Activated naive CD8-positive, alpha-beta T cell treated with anti-CD3 and anti-CD28 coated beads, Interleukin-2, amount 10 ng/mL, durations not matched to agents 7 days and 5 days (primary cell): Measurements from ENCODE around the gene DAGLA. TPM values are rescaled to one million over a fixed set of nuclear protein-coding genes. Genes with fewer than 3 reads are reported as not detected.

ENCODE experiments used
- ATAC-seq: fragments of 150-1000 bp; cut with Tn5 transposase; one replicate; pipeline ENCODE4 v1.10.0; 2021; ENCODE audit warnings: low read depth, moderate library complexity
- POLR2A ChIA-PET: fragments of 350-600 bp; sonication (Branson Sonifier 250); formaldehyde crosslinking; loops from one replicate; lab custom pipeline; 2021; ENCODE audit warnings: antibody characterized with exemption; lab: Charles Lee
- DNase-seq: peaks from one replicate; pipeline ENCODE4 v3.0.0; 2021
- H3K27ac Mint-ChIP-seq: one replicate; pipeline ENCODE4 v1.8.0; 2022; ENCODE audit warnings: mild to moderate bottlenecking, mixed read lengths
- H3K27me3 Mint-ChIP-seq: one replicate; pipeline ENCODE4 v1.8.0; 2022; ENCODE audit warnings: mild to moderate bottlenecking, moderate library complexity, mixed read lengths
- H3K36me3 Mint-ChIP-seq: one replicate; pipeline ENCODE4 v1.8.0; 2021; ENCODE audit warnings: mild to moderate bottlenecking, mixed read lengths
- H3K4me1 Mint-ChIP-seq: one replicate; pipeline ENCODE4 v1.8.0; 2021; ENCODE audit warnings: mixed read lengths
- H3K4me3 Mint-ChIP-seq: one replicate; pipeline ENCODE4 v1.8.0; 2022; ENCODE audit warnings: mild to moderate bottlenecking, moderate library complexity, mixed read lengths
- H3K9me3 Mint-ChIP-seq: one replicate; pipeline ENCODE4 v1.8.0; 2021; ENCODE audit warnings: mixed read lengths
- total RNA-seq, 2 experiments: library from RNA; stranded (reverse); gene quantifications; one replicate each; pipeline ENCODE4 v1.2.3, GENCODE V29; 2021

Gene DAGLA
- total RNA-seq, 2 experiments from 2014 or later, result 0.08 to 0.14 TPM

GRCh38 chr11:61725781-61726231 lies 45.6 kb downstream of the DAGLA start:
- POLR2A ChIA-PET, result no interaction called here
- Mint-ChIP-seq H3K36me3 (no peaks in the 10 kb centered on the region), H3K27me3 (no peaks in the 10 kb centered on the region), H3K9me3 (no peaks in the 10 kb centered on the region), H3K4me1 (no peaks in the 10 kb centered on the region), H3K27ac (no peak overlapping the region), H3K4me3 (no peak overlapping the region)
- DNase-seq (no peak), ATAC-seq (no peak)

- H3K27ac Mint-ChIP-seq, result no peak overlapping the region
- H3K9me3 Mint-ChIP-seq, result no peaks in the 10 kb centered on the region
- no peak for ATAC-seq
- H3K4me1 Mint-ChIP-seq, result no peaks in the 10 kb centered on the region
- H3K36me3 Mint-ChIP-seq, result no peaks in the 10 kb centered on the region
- H3K27me3 Mint-ChIP-seq, result no peaks in the 10 kb centered on the region
- no peak for DNase-seq
- no peak overlapping the region for H3K4me3 Mint-ChIP-seq
- POLR2A ChIA-PET, result no interaction called here
Observed at GRCh38 chr11:61726775-61727174, 46.6 kb downstream of the DAGLA start.

- no peaks in the 10 kb centered on the region for H3K9me3 Mint-ChIP-seq
- no peaks in the 10 kb centered on the region for H3K36me3 Mint-ChIP-seq
- H3K4me3 Mint-ChIP-seq, result no peak overlapping the region
- no peak overlapping the region for H3K27ac Mint-ChIP-seq
- no peaks in the 10 kb centered on the region for H3K27me3 Mint-ChIP-seq
- H3K4me1 Mint-ChIP-seq, result no peaks in the 10 kb centered on the region
- ATAC-seq (no peak), DNase-seq (no peak)
- POLR2A ChIA-PET, result no interaction called here
Observed at GRCh38 chr11:61727401-61727811, 47.2 kb downstream of the DAGLA start.

GRCh38 chr11:61728066-61728939 lies 48.1 kb downstream of the DAGLA start:
- DNase-seq (no peak), ATAC-seq (no peak)
- no peak overlapping the region for H3K4me3 Mint-ChIP-seq
- no peak overlapping the region for H3K27ac Mint-ChIP-seq
- H3K9me3 Mint-ChIP-seq, result no peaks in the 10 kb centered on the region
- peaks cover 1% of the 10 kb centered on the region for H3K4me1 Mint-ChIP-seq
- POLR2A ChIA-PET, result no interaction called here
- no peaks in the 10 kb centered on the region for H3K27me3 Mint-ChIP-seq
- no peaks in the 10 kb centered on the region for H3K36me3 Mint-ChIP-seq

GRCh38 chr11:61728940-61729219 lies 48.7 kb downstream of the DAGLA start:
- Mint-ChIP-seq H3K36me3 (no peaks in the 10 kb centered on the region), H3K27me3 (no peaks in the 10 kb centered on the region), H3K4me3 (no peak overlapping the region), H3K4me1 (peaks cover 2% of the 10 kb centered on the region), H3K9me3 (no peaks in the 10 kb centered on the region), H3K27ac (no peak overlapping the region)
- no peak for DNase-seq
- POLR2A ChIA-PET, result no interaction called here
- no peak for ATAC-seq

- Mint-ChIP-seq H3K27ac (no peak overlapping the region), H3K4me1 (peaks cover 2% of the 10 kb centered on the region)
Observed at GRCh38 chr11:61730240-61730994, 50.2 kb downstream of the DAGLA start.

GRCh38 chr11:61731211-61731951 lies 51.2 kb downstream of the DAGLA start:
- POLR2A ChIA-PET, result no interaction called here
- no peak for ATAC-seq
- Mint-ChIP-seq H3K36me3 (no peaks in the 10 kb centered on the region), H3K4me1 (peaks cover 2% of the 10 kb centered on the region), H3K9me3 (no peaks in the 10 kb centered on the region), H3K27me3 (no peaks in the 10 kb centered on the region), H3K27ac (no peak overlapping the region), H3K4me3 (no peak overlapping the region)
- DNase-seq, result no peak

More at GRCh38 chr11:61730240-61730994, 50.2 kb downstream of the DAGLA start:
- H3K4me3 Mint-ChIP-seq, result no peak overlapping the region
- no peak for DNase-seq
- POLR2A ChIA-PET, result no interaction called here
- ATAC-seq, result no peak
- H3K36me3 Mint-ChIP-seq, result no peaks in the 10 kb centered on the region
- no peaks in the 10 kb centered on the region for H3K9me3 Mint-ChIP-seq
- H3K27me3 Mint-ChIP-seq, result no peaks in the 10 kb centered on the region

- no peaks in the 10 kb centered on the region for H3K36me3 Mint-ChIP-seq
- no peaks in the 10 kb centered on the region for H3K9me3 Mint-ChIP-seq
- no peak overlapping the region for H3K27ac Mint-ChIP-seq
- H3K27me3 Mint-ChIP-seq, result no peaks in the 10 kb centered on the region
- peaks cover 2% of the 10 kb centered on the region for H3K4me1 Mint-ChIP-seq
- ATAC-seq (no peak), DNase-seq (no peak)
- no peak overlapping the region for H3K4me3 Mint-ChIP-seq
- POLR2A ChIA-PET, result no interaction called here
Observed at GRCh38 chr11:61731952-61732675, 51.9 kb downstream of the DAGLA start.

GRCh38 chr11:61732705-61733104 lies 52.5 kb downstream of the DAGLA start:
- no peak overlapping the region for H3K4me3 Mint-ChIP-seq
- DNase-seq (no peak), ATAC-seq (no peak)
- peaks cover 2% of the 10 kb centered on the region for H3K4me1 Mint-ChIP-seq
- H3K36me3 Mint-ChIP-seq, result no peaks in the 10 kb centered on the region
- no peak overlapping the region for H3K27ac Mint-ChIP-seq
- POLR2A ChIA-PET, result no interaction called here
- H3K27me3 Mint-ChIP-seq, result no peaks in the 10 kb centered on the region
- H3K9me3 Mint-ChIP-seq, result no peaks in the 10 kb centered on the region

- POLR2A ChIA-PET, result interaction anchor here (0.5 to 1.3 kb wide), 2 partner anchors 58 to 261 kb away, joined by 3 read pairs; no protein-coding TSS in a partner anchor
- H3K9me3 Mint-ChIP-seq, result no peaks in the 10 kb centered on the region
- peaks cover 2% of the 10 kb centered on the region for H3K4me1 Mint-ChIP-seq
- no peaks in the 10 kb centered on the region for H3K27me3 Mint-ChIP-seq
- H3K27ac Mint-ChIP-seq, result no peak overlapping the region
- ATAC-seq (peak; percentile 88), DNase-seq (peak; percentile 82)
- H3K36me3 Mint-ChIP-seq, result no peaks in the 10 kb centered on the region
- no peak overlapping the region for H3K4me3 Mint-ChIP-seq
Observed at GRCh38 chr11:61733120-61733978, 53.2 kb downstream of the DAGLA start.

- no peak for DNase-seq
- Mint-ChIP-seq H3K27me3 (no peaks in the 10 kb centered on the region), H3K27ac (no peak overlapping the region), H3K36me3 (no peaks in the 10 kb centered on the region), H3K4me3 (no peak overlapping the region), H3K4me1 (peaks cover 2% of the 10 kb centered on the region), H3K9me3 (no peaks in the 10 kb centered on the region)
- no peak for ATAC-seq
- POLR2A ChIA-PET, result no interaction called here
Observed at GRCh38 chr11:61734767-61735166, 54.6 kb downstream of the DAGLA start.

GRCh38 chr11:61735391-61735790 lies 55.2 kb downstream of the DAGLA start:
- no peak overlapping the region for H3K4me3 Mint-ChIP-seq

More at GRCh38 chr11:61735391-61735790, 55.2 kb downstream of the DAGLA start:
- peaks cover 2% of the 10 kb centered on the region for H3K4me1 Mint-ChIP-seq
- DNase-seq (no peak), ATAC-seq (no peak)
- POLR2A ChIA-PET, result interaction anchor here (0.6 kb wide), 1 partner anchor 48 kb away, joined by 3 read pairs; no protein-coding TSS in a partner anchor
- no peaks in the 10 kb centered on the region for H3K27me3 Mint-ChIP-seq
- no peak overlapping the region for H3K27ac Mint-ChIP-seq
- no peaks in the 10 kb centered on the region for H3K36me3 Mint-ChIP-seq
- no peaks in the 10 kb centered on the region for H3K9me3 Mint-ChIP-seq
